HEK293 (cell line): Measurements from ENCODE around the gene PPHLN1.

ENCODE experiments used
- CTCF ChIP-seq: fragments of 450-650 bp; formaldehyde crosslinking; IDR thresholded peaks from 2 replicates; pipeline ENCODE4 v1.5.1; 2016; ENCODE audit warnings: missing biosample characterization, missing genetic modification characterization
- REPIN1 ChIP-seq: fragments of 450-650 bp; formaldehyde crosslinking; IDR thresholded peaks from 2 replicates; pipeline ENCODE4 v1.5.1; 2017; ENCODE audit warnings: missing biosample characterization, missing genetic modification characterization, low read depth
- ZBTB1 ChIP-seq: fragments of 450-650 bp; formaldehyde crosslinking; IDR thresholded peaks from 2 replicates; pipeline ENCODE4 v1.5.1; 2016; ENCODE audit warnings: missing biosample characterization, missing genetic modification characterization
- ZIC2 ChIP-seq: fragments of 450-650 bp; formaldehyde crosslinking; IDR thresholded peaks from 2 replicates; pipeline ENCODE4 v1.5.1; 2016; ENCODE audit warnings: missing biosample characterization, missing genetic modification characterization
- ZNF558 ChIP-seq: fragments of 450-650 bp; formaldehyde crosslinking; IDR thresholded peaks from 2 replicates; pipeline ENCODE4 v1.5.1; 2016; ENCODE audit warnings: missing biosample characterization, missing genetic modification characterization
- ZSCAN16 ChIP-seq: fragments of 450-650 bp; formaldehyde crosslinking; IDR thresholded peaks from 2 replicates; pipeline ENCODE4 v1.5.1; 2016; ENCODE audit warnings: missing biosample characterization, missing genetic modification characterization

- TF ChIP-seq REPIN1 (tag by site-specific recombination) (no peak), CTCF (no peak), ZSCAN16 (tag by site-specific recombination) (no peak), ZNF558 (tag by site-specific recombination) (no peak), ZBTB1 (no peak), ZIC2 (no peak)
Measured at GRCh38 chr12:42463671-42464070, 137.7 kb downstream of the PPHLN1 start.
